Mesenteric fat pad (tissue), 1 donor: ENCODE results near the gene C14orf132. TPM values are rescaled to one million over a fixed set of nuclear protein-coding genes. Genes with fewer than 3 reads are reported as not detected.

ENCODE experiments used
- DNase-seq: peaks from one replicate; pipeline ENCODE4 v3.0.0-alpha.2; 2020; ENCODE audit warnings: low spot score
- total RNA-seq: library from RNA; stranded (reverse); fragmentation: NEBNext Ultra II Directional; extraction: Animal tissue kit (Norgen Biotek cat#: 25700); gene quantifications from one replicate; pipeline ENCODE4 v1.2.1, GENCODE V29; 2021
- donor health status: DM: yes; HTN: yes; CAD: no.

Gene C14orf132
- total RNA-seq, 1 donor from 2014 or later = 2.7 TPM

- DNase-seq = no peak
Measured at GRCh38 chr14:96114002-96114401, 74.8 kb downstream of the C14orf132 start.

GRCh38 chr14:96117101-96117897, 78.1 kb downstream of the C14orf132 start:
- peak; percentile 69 for DNase-seq

GRCh38 chr14:96117960-96118359, 78.8 kb downstream of the C14orf132 start:
- peak; percentile 6 for DNase-seq

DNA sequence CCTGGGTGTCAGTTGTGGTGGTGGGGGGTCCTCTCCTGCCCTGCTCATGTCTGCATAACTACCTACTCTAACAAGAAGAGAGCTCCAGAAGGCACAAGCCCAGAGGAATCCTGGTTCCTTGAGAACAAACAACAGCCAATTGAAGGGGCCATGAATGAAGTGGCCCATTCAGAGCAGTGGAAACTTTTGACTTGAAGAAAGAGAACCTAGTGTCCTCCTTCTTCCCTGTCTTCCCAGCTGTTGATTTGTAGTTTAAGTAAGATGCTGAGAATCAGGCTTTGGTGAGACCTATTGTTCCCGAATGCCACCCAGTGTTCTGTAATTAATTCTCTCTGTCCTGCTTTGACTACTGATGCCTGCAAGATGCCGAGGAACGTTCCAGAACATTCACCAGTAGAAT, 79.2 kb downstream of the C14orf132 start:
- DNase-seq = peak; percentile 30

DNA sequence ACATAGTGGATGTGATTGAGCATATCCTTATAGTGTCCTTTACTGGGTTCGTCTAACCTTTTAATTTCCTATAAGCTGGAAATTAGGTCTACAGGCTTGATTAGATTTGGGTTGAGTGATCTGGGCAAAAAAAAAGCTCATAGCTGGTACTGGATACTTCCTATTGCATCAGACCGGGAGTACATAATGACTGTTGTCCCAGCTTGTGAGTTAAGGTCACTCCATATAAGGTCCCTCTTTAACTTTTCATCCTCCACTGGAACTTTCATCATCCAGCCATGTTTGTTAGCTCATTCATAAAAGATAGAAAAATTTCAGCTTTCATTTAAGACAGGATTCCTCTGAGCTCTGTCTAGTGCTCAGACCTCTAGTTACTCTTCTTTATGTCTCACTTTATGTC, 80.8 kb downstream of the C14orf132 start:
- no peak for DNase-seq

GRCh38 chr14:96120392-96120791, 81.2 kb downstream of the C14orf132 start:
- DNase-seq = no peak

- DNase-seq = no peak
Measured at GRCh38 chr14:96120941-96121340, 81.8 kb downstream of the C14orf132 start.

GRCh38 chr14:96121660-96122395, 82.7 kb downstream of the C14orf132 start:
- peak; percentile 16 for DNase-seq

DNA sequence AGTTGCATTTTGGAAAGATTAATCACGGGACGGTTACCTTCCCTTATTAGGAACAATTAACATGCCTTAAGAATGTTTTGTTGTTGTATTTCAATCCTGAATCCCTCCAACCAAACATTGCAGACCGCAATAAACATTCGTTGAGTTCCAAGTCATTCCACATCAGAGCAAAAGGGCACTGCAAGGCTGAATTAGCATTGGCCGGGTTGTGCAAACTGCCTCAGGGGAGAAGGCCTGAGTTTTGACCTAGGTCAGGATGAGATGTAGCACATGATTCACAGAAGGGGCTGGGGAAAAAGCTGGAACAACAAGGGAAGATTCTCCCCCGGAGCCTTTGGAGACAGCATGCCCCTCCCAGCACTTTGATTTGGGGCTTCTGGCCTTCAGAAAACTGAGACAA, 83.3 kb downstream of the C14orf132 start:
- DNase-seq = peak; percentile 64

DNA sequence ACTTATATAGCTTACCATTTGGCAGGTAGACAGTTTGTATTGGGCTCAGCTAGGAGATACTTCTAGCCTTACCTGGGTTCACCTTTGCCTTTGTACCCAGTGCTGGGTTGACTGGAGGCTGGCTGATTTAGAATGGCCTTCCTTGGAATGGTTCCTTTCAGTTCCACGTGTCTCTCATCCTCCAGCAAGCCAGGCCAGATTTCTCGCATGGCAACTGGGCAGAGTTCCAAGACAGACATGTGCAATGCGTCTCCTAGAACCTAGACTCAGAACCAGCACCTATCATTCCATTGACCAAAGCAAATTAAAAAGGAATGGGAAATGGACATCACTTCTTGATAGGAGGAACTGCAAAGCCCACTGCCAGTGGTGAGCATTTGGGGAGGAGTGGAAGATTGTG, 86.4 kb downstream of the C14orf132 start:
- peak; percentile 68 for DNase-seq

- peak; percentile 20 for DNase-seq
Measured at GRCh38 chr14:96126339-96126782, 87.2 kb downstream of the C14orf132 start.

DNA sequence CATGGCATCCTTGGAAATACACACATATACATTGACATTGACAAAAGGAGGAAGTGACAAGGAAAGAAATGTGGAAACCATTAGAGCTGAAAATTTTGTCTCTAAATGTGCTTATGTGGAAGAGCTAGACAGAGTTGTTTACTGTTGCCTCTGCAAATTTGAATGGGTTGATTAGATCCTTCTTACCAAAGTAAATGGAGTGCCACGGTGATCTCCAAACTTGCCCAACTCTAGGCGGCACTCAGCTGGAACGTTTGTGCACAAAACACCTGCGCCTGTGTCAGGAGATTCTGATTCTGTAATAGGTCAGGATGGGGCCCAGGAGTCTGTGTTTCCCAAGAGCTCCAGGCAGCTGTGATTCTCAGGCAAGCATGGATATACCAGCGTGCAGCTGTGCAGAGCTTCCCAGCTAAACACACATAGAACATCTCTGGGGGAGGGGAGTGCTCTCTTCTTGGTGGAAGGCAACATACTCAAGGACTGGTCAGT, 87.7 kb downstream of the C14orf132 start:
- peak; percentile 55 for DNase-seq

GRCh38 chr14:96129128-96129736, 90.1 kb downstream of the C14orf132 start:
- DNase-seq = peak; percentile 37

GRCh38 chr14:96130391-96130790, 91.2 kb downstream of the C14orf132 start:
- DNase-seq = peak; percentile 59

DNA sequence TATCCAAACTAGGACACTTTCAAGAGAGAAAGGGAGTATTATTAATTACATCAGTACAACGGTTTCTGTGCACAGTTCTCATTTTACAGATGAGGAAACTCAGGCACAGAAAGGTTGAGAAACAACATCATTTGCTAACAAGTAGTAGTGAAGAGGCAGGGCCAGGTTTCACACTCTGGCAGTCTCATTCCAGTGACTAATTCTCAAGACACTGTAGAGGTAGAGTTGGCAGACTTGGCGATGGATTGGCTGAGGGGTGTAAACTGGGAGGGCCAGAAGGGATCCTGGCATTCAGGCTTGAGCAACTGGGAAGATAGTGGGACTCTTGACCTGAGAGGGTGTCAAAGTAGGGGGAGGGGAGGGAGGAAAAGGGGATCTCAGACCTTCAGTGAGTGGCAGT, 91.7 kb downstream of the C14orf132 start:
- no peak for DNase-seq

GRCh38 chr14:96131836-96132235, 92.7 kb downstream of the C14orf132 start:
- no peak for DNase-seq

- no peak for DNase-seq
Measured at GRCh38 chr14:96134508-96134907, 95.3 kb downstream of the C14orf132 start.

DNA sequence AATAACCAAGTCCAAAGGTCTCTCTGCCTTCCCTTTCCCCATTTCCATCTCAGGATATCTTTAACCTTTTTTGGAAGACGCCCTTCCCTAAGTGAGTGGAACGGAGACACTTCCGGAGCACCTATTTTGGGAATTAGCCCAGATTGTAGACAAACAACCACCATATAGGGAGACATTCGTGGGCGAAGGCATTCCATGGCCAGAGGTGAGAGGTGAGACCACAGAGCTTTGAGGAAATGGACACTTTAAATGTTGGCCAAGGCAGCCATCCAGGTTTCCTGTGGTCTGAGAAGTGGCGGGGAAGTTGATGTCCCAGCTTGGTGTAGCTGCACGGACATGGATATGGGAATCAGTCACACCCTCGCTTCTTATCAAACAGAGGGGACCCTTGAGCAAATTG, 96.1 kb downstream of the C14orf132 start:
- DNase-seq = no peak

DNA sequence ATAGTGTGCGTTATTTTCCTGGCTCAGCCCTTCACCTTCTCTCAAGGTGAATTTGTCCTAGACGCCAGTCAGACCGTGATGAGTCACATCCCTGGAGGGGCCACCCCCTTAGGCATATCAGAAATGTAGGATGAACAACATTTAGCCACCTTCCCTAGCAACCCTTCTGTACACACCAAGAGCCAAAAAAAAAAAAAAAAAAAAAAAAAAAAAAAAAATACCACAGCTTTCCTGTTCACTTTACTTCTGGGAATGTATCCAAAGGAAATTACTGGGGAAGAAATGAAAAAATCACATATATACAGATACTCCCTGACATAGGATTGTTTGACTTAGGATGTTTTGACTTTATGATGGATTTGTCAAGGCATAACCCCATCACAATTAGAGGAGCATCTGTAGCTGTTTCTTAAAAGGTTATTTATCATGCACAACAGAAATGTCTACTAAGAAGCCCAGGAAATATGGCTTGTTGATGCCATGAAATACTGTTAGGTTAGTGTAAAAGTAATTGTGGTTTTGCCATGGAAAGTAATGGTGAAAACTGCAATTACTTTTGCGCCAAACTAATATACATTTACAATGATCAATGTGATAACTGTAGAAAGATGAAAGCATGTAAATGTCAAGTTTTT, 97.3 kb downstream of the C14orf132 start:
- DNase-seq = no peak

DNA sequence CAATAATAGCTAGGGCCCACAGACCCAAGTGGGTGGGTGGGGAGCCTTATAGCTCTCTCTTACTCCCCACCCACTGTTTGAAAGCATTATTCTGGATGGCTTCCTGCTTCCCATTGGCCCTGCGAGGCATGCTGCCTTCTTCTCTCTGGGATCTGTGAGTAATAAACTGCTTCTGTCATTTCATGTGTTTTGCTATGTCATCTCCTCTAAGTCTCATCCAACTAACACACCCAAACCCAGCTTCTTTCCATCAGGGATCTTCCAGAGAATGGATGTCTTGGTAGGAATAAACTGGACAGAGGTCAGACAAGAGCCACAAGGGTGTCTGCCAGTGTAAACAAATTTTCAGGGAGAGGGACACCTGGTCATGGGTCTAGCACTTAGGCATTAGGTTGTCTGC, 99.1 kb downstream of the C14orf132 start:
- DNase-seq = no peak

DNA sequence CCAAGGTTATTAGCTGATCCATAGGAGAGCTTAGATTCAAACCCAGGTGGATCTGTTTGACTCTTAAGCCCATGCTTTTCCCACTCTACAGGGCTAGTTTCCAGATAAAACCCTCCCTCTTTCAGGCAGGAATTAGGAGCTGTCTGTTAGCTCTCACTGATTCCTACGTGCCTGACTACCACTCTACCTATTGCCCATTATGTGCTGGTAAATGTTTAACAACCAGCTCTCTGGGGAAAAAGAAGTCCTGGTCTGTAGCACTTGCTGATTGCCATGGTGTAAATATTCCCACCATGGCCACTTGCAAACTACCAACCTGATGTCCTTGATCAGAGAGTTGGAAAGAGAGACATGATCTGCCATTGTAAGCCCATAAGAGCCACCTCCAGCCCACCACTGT, 100.0 kb downstream of the C14orf132 start:
- DNase-seq = no peak
